Esophagus muscularis mucosa (tissue), 4 donors: ENCODE measurements around the gene ACER1. TPM values are rescaled to one million over a fixed set of nuclear protein-coding genes. Genes with fewer than 3 reads are reported as not detected.
"Not testable (repeated sequence)": the region's sequence is repeated elsewhere in the genome, so short reads cannot be mapped to it uniquely, and the experiment has no call there.

Source experiments
- DNase-seq: peaks from one replicate; pipeline ENCODE4 v3.0.0-alpha.2; 2017; ENCODE audit errors: extremely low spot score
- H3K27ac ChIP-seq, 4 donors: fragments of 200-600 bp; sonication (generic); replicated peaks in 1 of 4; 1 replicate in 3 of 4; 2 replicates in 1 of 4; pipeline ENCODE4 v1.5.1; 2016 to 2019; ENCODE audit warnings: mild to moderate bottlenecking in 1 of 4
- H3K27me3 ChIP-seq, 4 donors: fragments of 200-600 bp; sonication (generic); one replicate each; pipeline versions ENCODE4 v1.5.1 to v1.6.0; 2016 to 2019
- H3K36me3 ChIP-seq, 4 donors: fragments of 200-600 bp; sonication (generic); one replicate each; pipeline ENCODE4 v1.5.1; 2016 to 2019
- H3K4me1 ChIP-seq, 4 donors: fragments of 200-600 bp; sonication (generic); one replicate each; pipeline ENCODE4 v1.5.1; 2016 to 2019
- H3K4me3 ChIP-seq, 4 donors: fragments of 200-600 bp; sonication (generic); 1 replicate in 2 of 4; 2 replicates in 2 of 4; pipeline ENCODE4 v1.5.1; 2016 to 2019; ENCODE audit warnings: mild to moderate bottlenecking in 4 of 4, moderate library complexity in 1 of 4
- H3K9me3 ChIP-seq, 4 donors: fragments of 200-600 bp; sonication (generic); 1 replicate in 3 of 4; 2 replicates in 1 of 4; pipeline ENCODE4 v1.5.1; 2016 to 2019
- EP300 ChIP-seq: sonication (generic); formaldehyde crosslinking; IDR thresholded peaks from one replicate; pipeline ENCODE4 v1.6.1; 2017; ENCODE audit warnings: antibody characterized with exemption
- POLR2A ChIP-seq: fragments of 450-650 bp; IDR thresholded peaks from one replicate; pipeline ENCODE4 v1.6.1; 2017; ENCODE audit warnings: antibody characterized with exemption, moderate library complexity, mild to moderate bottlenecking, low read depth
- POLR2AphosphoS5 ChIP-seq, 2 donors: sonication (generic); formaldehyde crosslinking; IDR thresholded peaks; one replicate each; pipeline ENCODE4 v1.6.1; 2017; ENCODE audit warnings: antibody characterized with exemption in 2 of 2
- WGBS: methylation state at CpG from one replicate; pipeline ENCODE4 v1.1.5; 2018; 5-methylcytosine and 5-hydroxymethylcytosine counted together
- intact Hi-C: fragments of 100-400 bp; cut with DNase I; formaldehyde crosslinking; loops from one replicate; pipeline ENCODE4 v1.15.1; 2023
- total RNA-seq, 4 donors: library from RNA; depleted of rRNA; stranded (reverse); fragments of >200 nt; gene quantifications; one replicate each; pipeline versions ENCODE4 v1.1.0 to v1.2.1, GENCODE V29; 2016
- TF ChIP-seq, protein P1 (sequence below), 3 experiments: fragments of 200-600 bp in 2 of 3; fragments of 450-650 bp in 1 of 3; sonication (generic) in 2 of 3; IDR thresholded peaks; one replicate each; pipeline ENCODE4 v1.5.1; 2017 to 2019; ENCODE audit warnings: antibody characterized with exemption in 3 of 3, mild to moderate bottlenecking in 2 of 3, moderate library complexity in 1 of 3

Gene ACER1
- total RNA-seq, 4 donors from 2014 or later: not detected

DNA sequence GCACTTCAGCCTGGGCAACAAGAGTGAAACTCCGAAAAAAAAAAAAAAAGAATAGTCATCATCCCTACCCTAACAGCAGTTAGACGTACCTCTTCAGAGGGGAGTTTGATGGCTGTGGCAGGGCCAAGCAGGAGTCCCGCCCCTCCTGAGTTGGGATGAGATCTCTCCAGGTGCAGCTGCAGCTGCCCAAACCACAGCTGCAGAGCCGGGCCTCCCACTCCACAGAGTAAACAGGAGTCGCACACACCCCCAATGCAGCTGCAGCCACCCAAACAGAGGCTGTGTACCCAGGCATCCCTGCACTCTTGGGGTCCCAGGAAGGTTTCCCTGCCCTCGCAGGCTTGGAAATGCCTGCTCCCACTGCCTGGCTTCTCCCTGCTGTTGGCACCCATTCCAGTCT is 36.2 kb downstream of the ACER1 start:
- no peak for DNase-seq

DNA sequence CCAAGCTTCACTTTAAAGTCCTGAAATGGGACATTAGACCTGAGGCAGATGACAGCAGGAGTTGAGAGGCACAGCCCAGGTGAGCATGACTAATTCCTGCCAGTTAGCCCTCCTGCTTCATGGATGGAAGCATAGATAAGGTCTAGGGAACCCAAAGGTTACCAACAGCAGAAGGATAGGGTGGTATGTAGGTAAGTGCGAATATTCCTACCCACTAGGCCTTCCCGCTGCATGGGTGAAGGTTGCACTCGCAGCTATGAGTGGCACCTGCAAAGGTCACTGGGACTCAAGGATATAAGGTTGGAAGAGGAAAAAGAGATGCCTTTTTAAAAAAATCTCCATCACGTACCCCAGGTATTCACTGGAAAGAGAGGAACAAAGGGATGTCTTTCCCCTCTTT is 41.4 kb downstream of the ACER1 start:
- intact Hi-C loops: no loop called here
- no peaks in the 10 kb centered on the region for H3K36me3 ChIP-seq
- TF ChIP-seq POLR2AphosphoS5 (IDR thresholded peaks at IDR 0.05) (no peak), POLR2A (no peak)
- TF ChIP-seq, protein P1, sequence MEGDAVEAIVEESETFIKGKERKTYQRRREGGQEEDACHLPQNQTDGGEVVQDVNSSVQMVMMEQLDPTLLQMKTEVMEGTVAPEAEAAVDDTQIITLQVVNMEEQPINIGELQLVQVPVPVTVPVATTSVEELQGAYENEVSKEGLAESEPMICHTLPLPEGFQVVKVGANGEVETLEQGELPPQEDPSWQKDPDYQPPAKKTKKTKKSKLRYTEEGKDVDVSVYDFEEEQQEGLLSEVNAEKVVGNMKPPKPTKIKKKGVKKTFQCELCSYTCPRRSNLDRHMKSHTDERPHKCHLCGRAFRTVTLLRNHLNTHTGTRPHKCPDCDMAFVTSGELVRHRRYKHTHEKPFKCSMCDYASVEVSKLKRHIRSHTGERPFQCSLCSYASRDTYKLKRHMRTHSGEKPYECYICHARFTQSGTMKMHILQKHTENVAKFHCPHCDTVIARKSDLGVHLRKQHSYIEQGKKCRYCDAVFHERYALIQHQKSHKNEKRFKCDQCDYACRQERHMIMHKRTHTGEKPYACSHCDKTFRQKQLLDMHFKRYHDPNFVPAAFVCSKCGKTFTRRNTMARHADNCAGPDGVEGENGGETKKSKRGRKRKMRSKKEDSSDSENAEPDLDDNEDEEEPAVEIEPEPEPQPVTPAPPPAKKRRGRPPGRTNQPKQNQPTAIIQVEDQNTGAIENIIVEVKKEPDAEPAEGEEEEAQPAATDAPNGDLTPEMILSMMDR (IDR thresholded peaks at IDR 0.05): no peak
- peaks cover 0 to 64% (median 56%) of the 10 kb centered on the region in 4 donors for H3K9me3 ChIP-seq
- H3K27me3 ChIP-seq: no peaks in the 10 kb centered on the region
- no peak overlapping the region for H3K4me3 ChIP-seq
- 62% methylated on average over 4 of the region's 4 CpGs for WGBS
- no peak for DNase-seq
- H3K27ac ChIP-seq: no peak overlapping the region
- no peaks in the 10 kb centered on the region for H3K4me1 ChIP-seq

More for the DNA sequence above, 36.2 kb downstream of the ACER1 start:
- Histone ChIP-seq H3K9me3 (peaks cover 0 to 22% (median 19%) of the 10 kb centered on the region in 4 donors), H3K27ac (no peak overlapping the region), H3K36me3 (no peaks in the 10 kb centered on the region), H3K4me1 (no peaks in the 10 kb centered on the region), H3K4me3 (no peak overlapping the region), H3K27me3 (peaks cover 0 to 6% (median 0%) of the 10 kb centered on the region in 4 donors)
- TF ChIP-seq, protein P1 (IDR thresholded peaks at IDR 0.05): no peak
- TF ChIP-seq POLR2AphosphoS5 (IDR thresholded peaks at IDR 0.05): no peak
- no peak for TF ChIP-seq POLR2A
- no peak for TF ChIP-seq EP300
- 80% methylated on average over 6 of the region's 6 CpGs for WGBS
- intact Hi-C loops: loop anchor here (5.0 kb wide), 1 partner anchor 130 kb away; no protein-coding TSS in a partner anchor

DNA sequence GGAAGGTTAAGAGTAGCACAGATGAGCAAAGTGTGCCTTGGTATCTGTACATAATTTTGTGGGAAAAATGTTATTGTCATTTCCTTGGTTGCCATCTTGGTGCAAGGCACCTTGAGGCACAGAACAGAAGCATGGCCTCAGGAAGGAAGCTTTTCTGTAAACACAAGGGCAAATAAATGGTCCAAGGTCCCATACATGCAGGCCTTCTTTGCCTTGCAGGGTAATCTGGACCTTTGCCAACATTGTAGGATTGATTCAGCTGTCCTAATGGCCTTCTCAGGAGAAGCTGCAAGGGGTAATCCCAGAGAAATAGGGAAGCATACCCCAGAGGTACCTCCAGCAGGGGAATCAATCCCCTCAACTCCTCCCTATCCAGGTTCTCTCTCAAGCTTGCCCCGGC is 44.7 kb downstream of the ACER1 start:
- TF ChIP-seq, protein P1 (IDR thresholded peaks at IDR 0.05): no peak
- no peak for TF ChIP-seq POLR2A
- no peak for TF ChIP-seq POLR2AphosphoS5 (IDR thresholded peaks at IDR 0.05)
- TF ChIP-seq EP300: no peak
- intact Hi-C loops: no loop called here
- H3K4me3 ChIP-seq: no peak overlapping the region
- no peaks in the 10 kb centered on the region for H3K4me1 ChIP-seq
- H3K27ac ChIP-seq: no peak overlapping the region
- DNase-seq: no peak
- no peaks in the 10 kb centered on the region for H3K36me3 ChIP-seq
- peaks cover 0 to 67% (median 60%) of the 10 kb centered on the region in 4 donors for H3K9me3 ChIP-seq
- no peaks in the 10 kb centered on the region for H3K27me3 ChIP-seq
- 86% methylated on average over 1 of the region's 1 CpG for WGBS

DNA sequence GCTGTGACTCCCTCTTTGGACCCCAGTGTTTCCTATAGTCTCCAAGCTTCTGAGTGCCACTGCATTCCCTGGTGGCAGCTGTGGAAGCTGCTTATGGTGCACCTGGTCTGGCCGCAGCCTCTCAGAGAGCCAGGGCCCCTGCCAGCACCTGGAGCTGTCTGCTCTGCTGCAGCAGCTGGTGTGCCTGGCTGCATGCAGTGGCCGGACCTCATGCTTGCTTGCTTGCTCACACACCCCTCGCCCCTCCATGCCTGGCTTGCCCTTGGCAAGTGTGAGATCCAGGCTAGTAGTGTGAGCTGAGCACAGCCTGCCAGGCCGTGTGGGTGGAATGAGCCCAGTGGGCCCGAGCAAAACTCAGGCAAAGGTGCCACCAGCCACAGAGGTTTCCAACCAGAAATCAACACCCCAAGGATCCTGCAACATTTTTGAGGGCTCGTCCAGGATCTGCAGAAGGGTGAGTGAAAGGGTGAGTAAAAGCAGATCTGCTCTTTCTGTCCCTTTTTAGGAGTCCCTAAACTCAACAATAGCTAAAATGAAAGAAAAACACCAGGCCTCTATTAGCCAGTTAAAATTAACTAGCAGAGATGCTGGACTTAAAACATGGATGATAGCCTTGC is 46.0 kb downstream of the ACER1 start:
- Histone ChIP-seq H3K4me1 (no peaks in the 10 kb centered on the region), H3K4me3 (no peak overlapping the region), H3K9me3 (peaks cover 0 to 54% (median 47%) of the 10 kb centered on the region in 4 donors), H3K27ac (no peak overlapping the region), H3K36me3 (no peaks in the 10 kb centered on the region), H3K27me3 (no peaks in the 10 kb centered on the region)
- intact Hi-C loops: no loop called here
- DNase-seq: no peak
- TF ChIP-seq, protein P1 (IDR thresholded peaks at IDR 0.05): no peak
- no peak for TF ChIP-seq POLR2A
- no peak for TF ChIP-seq POLR2AphosphoS5 (IDR thresholded peaks at IDR 0.05)
- TF ChIP-seq EP300: no peak
- 87% methylated on average over 3 of the region's 6 CpGs for WGBS

DNA sequence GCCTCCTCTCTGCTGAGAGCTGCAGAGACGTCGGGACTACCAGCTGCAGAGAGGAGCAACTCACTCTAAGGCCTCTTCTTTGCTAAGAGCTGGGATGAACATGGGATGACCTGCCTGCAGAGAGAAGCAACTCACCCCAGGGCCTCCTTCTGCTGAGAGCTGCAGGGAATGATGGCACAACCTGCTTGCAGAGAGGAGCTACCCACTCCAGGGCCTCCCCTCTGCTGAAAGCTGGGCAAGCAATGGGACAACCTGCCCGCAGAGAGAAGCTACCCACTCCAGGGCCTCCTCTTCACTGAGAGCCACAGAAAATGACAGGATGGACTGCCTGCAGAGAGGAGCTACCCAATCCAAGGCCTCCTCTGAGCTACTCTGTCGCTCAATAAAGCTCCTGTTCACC is 46.7 kb downstream of the ACER1 start:
- no peak for DNase-seq
- TF ChIP-seq, protein P1 (IDR thresholded peaks at IDR 0.05): no peak
- TF ChIP-seq EP300 (no peak), POLR2A (no peak), POLR2AphosphoS5 (IDR thresholded peaks at IDR 0.05) (no peak)
- WGBS: 95% methylated on average over 4 of the region's 4 CpGs
- Histone ChIP-seq H3K4me1 (no peaks in the 10 kb centered on the region), H3K27me3 (no peaks in the 10 kb centered on the region), H3K36me3 (no peaks in the 10 kb centered on the region), H3K9me3 (peaks cover 0 to 47% (median 40%) of the 10 kb centered on the region in 4 donors), H3K27ac (no peak overlapping the region), H3K4me3 (no peak overlapping the region)
- intact Hi-C loops: no loop called here

DNA sequence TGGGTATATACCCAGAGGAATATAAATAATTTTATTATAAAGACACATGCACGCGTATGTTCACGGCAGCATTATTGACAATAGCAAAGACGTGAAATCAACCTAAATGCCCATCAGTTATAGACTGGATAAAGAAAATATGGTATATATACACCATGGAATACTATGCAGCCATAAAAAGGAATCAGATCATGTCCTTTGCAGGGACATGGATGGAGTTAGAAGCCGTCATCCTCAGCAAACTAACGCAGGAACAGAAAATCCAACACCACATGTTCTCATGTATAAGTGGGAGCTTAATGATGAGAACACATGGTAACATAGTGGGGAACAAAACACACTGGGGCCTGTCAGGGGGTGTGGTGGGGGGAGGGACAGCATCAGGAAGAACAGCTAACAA is 51.0 kb downstream of the ACER1 start:
- WGBS: 81% methylated on average over 6 of the region's 6 CpGs
- peaks cover 17 to 25% (median 24%) of the 10 kb centered on the region in 4 donors for H3K4me1 ChIP-seq
- intact Hi-C loops: loop anchor here (5.0 kb wide), 1 partner anchor 65 kb away; no protein-coding TSS in a partner anchor
- H3K4me3 ChIP-seq, H3K27ac ChIP-seq, DNase-seq, H3K27me3 ChIP-seq, H3K36me3 ChIP-seq: not testable (repeated sequence)
- H3K9me3 ChIP-seq: peaks cover 0 to 15% (median 11%) of the 10 kb centered on the region in 4 donors
